Ascending aorta (tissue), 2 donors: ENCODE data around the gene DLL3. TPM values are rescaled to one million over a fixed set of nuclear protein-coding genes. Genes with fewer than 3 reads are reported as not detected.

Experiments used
- DNase-seq, 2 donors: peaks; one replicate each; pipeline ENCODE4 v3.0.0-alpha.2; 2019; ENCODE audit warnings: low spot score in 2 of 2
- H3K27ac ChIP-seq, 2 donors: fragments of 200-600 bp; sonication (generic); one replicate each; pipeline ENCODE4 v1.5.1; 2016 to 2017; ENCODE audit warnings: mild to moderate bottlenecking in 1 of 2
- H3K27me3 ChIP-seq: fragments of 200-600 bp; sonication (generic); one replicate; pipeline ENCODE4 v1.5.1; 2017
- H3K36me3 ChIP-seq, 2 donors: fragments of 200-600 bp; sonication (generic); one replicate each; pipeline ENCODE4 v1.5.1; 2016
- H3K4me1 ChIP-seq, 2 donors: fragments of 200-600 bp; sonication (generic); one replicate each; pipeline ENCODE4 v1.5.1; 2016 to 2017; ENCODE audit warnings: mild to moderate bottlenecking in 1 of 2
- H3K4me3 ChIP-seq, 2 donors: fragments of 200-600 bp; sonication (generic); one replicate each; pipeline ENCODE4 v1.5.1; 2016 to 2017; ENCODE audit warnings: mild to moderate bottlenecking in 1 of 2
- H3K9me3 ChIP-seq, 2 donors: fragments of 200-600 bp; sonication (generic); one replicate each; pipeline ENCODE4 v1.5.1; 2016
- intact Hi-C: fragments of 100-400 bp; cut with DNase I; formaldehyde crosslinking; loops from one replicate; pipeline ENCODE4 v1.15.1; 2023
- total RNA-seq: library from RNA; depleted of rRNA; stranded (reverse); fragments of >200 nt; gene quantifications from one replicate; pipeline ENCODE4 v1.1.0, GENCODE V29; 2016
- TF ChIP-seq, protein P1 (sequence below), 3 experiments: fragments of 200-600 bp in 2 of 3; fragments of 450-650 bp in 1 of 3; sonication (generic) in 2 of 3; IDR thresholded peaks; one replicate each; pipeline ENCODE4 v1.5.1; 2016 to 2019; ENCODE audit warnings: antibody characterized with exemption in 3 of 3, mild to moderate bottlenecking in 1 of 3, moderate library complexity in 1 of 3

The DLL3 gene
- total RNA-seq, 1 donor from 2014 or later, result not detected

GRCh38 chr19:39531834-39532232 is 33.1 kb downstream of the DLL3 start:
- no peaks in the 10 kb centered on the region for H3K9me3 ChIP-seq
- no peaks in the 10 kb centered on the region for H3K36me3 ChIP-seq
- H3K4me1 ChIP-seq, result peaks cover 6 to 11% of the 10 kb centered on the region in 2 donors
- intact Hi-C loops, result loop anchor here (1.0 to 10.0 kb wide), 8 partner anchors 52 to 463 kb away; partner anchors contain the start of genes FBL, MED29, PAF1 and SAMD4B
- peak overlapping the region; percentile 86 to 91 for H3K4me3 ChIP-seq
- TF ChIP-seq, protein P1, sequence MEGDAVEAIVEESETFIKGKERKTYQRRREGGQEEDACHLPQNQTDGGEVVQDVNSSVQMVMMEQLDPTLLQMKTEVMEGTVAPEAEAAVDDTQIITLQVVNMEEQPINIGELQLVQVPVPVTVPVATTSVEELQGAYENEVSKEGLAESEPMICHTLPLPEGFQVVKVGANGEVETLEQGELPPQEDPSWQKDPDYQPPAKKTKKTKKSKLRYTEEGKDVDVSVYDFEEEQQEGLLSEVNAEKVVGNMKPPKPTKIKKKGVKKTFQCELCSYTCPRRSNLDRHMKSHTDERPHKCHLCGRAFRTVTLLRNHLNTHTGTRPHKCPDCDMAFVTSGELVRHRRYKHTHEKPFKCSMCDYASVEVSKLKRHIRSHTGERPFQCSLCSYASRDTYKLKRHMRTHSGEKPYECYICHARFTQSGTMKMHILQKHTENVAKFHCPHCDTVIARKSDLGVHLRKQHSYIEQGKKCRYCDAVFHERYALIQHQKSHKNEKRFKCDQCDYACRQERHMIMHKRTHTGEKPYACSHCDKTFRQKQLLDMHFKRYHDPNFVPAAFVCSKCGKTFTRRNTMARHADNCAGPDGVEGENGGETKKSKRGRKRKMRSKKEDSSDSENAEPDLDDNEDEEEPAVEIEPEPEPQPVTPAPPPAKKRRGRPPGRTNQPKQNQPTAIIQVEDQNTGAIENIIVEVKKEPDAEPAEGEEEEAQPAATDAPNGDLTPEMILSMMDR (IDR thresholded peaks at IDR 0.05), result no peak
- H3K27ac ChIP-seq, result peak overlapping the region; percentile 74 to 84
- H3K27me3 ChIP-seq, result no peaks in the 10 kb centered on the region
- no peak for DNase-seq

DNA sequence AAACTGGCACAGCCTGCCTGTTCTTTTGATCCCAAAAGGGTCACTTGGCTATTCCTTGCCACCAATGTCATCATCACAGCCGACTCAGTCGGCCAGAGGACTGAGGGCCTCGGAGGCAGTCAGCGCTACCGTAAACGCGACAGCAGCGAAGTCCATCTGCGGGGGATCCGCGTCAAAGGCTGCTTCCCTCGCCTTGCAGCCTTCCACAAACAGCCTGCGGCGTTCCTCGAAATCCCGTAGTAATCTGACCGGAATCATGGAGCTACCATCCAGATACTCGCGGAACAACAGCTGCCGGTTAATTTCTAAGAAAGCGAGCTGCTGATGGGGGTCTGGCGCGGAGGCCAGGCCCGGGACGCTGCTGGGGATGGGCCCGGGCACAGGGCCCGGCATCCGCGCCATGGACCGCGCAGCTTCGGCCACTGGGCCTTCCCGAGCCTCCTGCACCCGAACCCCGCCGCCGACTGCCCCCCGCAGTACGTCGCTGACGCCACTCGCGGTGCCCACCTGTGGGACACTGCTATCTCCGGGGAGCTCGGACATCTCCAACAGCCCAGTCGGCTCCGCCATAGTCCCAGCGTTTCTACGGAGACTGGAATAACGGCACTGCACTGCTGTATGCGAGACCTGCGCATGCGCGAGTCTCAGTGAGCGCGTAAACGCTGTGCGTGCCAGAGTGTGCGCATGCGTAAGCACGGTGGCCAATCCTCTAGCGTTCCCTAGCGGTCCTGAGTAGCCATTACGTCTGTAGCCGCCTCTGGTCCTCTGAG is 33.7 kb downstream of the DLL3 start, which contains the start of gene EID2B:
EID2B (minus strand) TSS at position 620 of the 770 bp plus-strand sequence; CDS start at position 570, 50 bp downstream.
- intact Hi-C loops, result loop anchor here (1.0 to 10.0 kb wide), 8 partner anchors 52 to 462 kb away; partner anchors contain the start of genes FBL, MED29, PAF1 and SAMD4B
- no peaks in the 10 kb centered on the region for H3K9me3 ChIP-seq
- peak within 1 kb of the TSS; percentile 74 to 84 for H3K27ac ChIP-seq
- TF ChIP-seq, protein P1 (IDR thresholded peaks at IDR 0.05), result peak; percentile 96 to 99 (median 97)
- DNase-seq, result peak; percentile 76 to 97
- H3K36me3 ChIP-seq, result no peaks in the 10 kb centered on the region
- no peaks in the 10 kb centered on the region for H3K27me3 ChIP-seq
- peak within 1 kb of the TSS; percentile 86 to 91 for H3K4me3 ChIP-seq
- H3K4me1 ChIP-seq, result peaks cover 6 to 11% of the 10 kb centered on the region in 2 donors

GRCh38 chr19:39533003-39533512 is 34.3 kb downstream of the DLL3 start:
- no peak for DNase-seq
- intact Hi-C loops, result loop anchor here (2.0 to 10.0 kb wide), 4 partner anchors 142 to 462 kb away; partner anchors contain the start of genes FBL, MED29, PAF1 and SAMD4B
- Histone ChIP-seq H3K4me1 (peaks cover 6 to 16% of the 10 kb centered on the region in 2 donors), H3K36me3 (no peaks in the 10 kb centered on the region), H3K9me3 (no peaks in the 10 kb centered on the region), H3K27me3 (no peaks in the 10 kb centered on the region), H3K27ac (no peak overlapping the region), H3K4me3 (peak overlapping the region in 1 of 2 donors; percentile 91)
- TF ChIP-seq, protein P1 (IDR thresholded peaks at IDR 0.05), result no peak

DNA sequence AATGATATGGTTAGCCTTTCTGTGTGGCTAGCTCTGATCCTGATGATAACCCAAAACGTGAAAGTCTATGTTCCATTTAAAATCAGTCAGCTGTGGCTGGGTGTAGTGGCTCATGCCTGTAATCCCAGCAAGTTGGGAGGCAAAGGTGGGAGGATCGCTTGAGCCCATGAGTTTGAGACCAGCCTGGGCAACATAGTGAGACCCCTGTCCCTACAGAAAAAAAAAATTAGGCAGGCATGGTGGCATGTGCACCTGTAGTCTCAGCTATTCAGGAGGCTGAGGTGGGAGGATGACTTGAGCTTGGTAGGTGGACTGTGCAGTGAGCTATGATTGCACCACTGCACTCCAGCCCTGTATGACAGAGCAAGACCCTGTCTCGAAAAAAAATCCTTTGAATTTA is 35.0 kb downstream of the DLL3 start:
- intact Hi-C loops, result loop anchor here (2.0 to 10.0 kb wide), 4 partner anchors 143 to 461 kb away; partner anchors contain the start of genes FBL, MED29, PAF1 and SAMD4B
- Histone ChIP-seq H3K9me3 (no peaks in the 10 kb centered on the region), H3K36me3 (no peaks in the 10 kb centered on the region), H3K27me3 (no peaks in the 10 kb centered on the region), H3K4me1 (peaks cover 7 to 22% of the 10 kb centered on the region in 2 donors), H3K27ac (no peak overlapping the region), H3K4me3 (no peak overlapping the region)
- no peak for DNase-seq
- TF ChIP-seq, protein P1 (IDR thresholded peaks at IDR 0.05), result no peak

DNA sequence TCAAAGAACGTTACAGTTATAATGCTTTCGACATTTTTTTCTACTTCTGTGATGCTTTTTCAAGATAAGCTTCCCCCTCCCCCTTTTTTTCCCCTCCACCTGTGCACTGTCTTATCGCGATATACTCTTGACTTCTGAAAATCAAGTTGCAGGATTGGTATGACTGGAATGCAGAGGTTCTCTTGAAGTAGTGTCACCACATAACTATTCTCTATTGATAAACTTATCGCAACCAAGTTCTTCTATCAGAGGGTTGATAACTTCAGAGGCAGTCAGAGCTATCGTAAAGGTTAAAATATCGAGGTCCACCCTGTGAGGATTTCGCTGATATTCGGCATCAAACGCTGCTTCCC is 40.4 kb downstream of the DLL3 start:
- H3K36me3 ChIP-seq, result no peaks in the 10 kb centered on the region
- intact Hi-C loops, result loop anchor here (10.0 kb wide), 1 partner anchor 456 kb away; the partner anchor contains the start of gene ZNF546
- H3K4me3 ChIP-seq, result peak overlapping the region; percentile 77 to 95
- H3K4me1 ChIP-seq, result peaks cover 5 to 16% of the 10 kb centered on the region in 2 donors
- no peak for DNase-seq
- no peaks in the 10 kb centered on the region for H3K27me3 ChIP-seq
- TF ChIP-seq, protein P1 (IDR thresholded peaks at IDR 0.05), result no peak
- H3K27ac ChIP-seq, result peak overlapping the region; percentile 95 to 96
- H3K9me3 ChIP-seq, result no peaks in the 10 kb centered on the region
